ENCODE measurements around the gene RBBP8. TPM values are rescaled to one million over a fixed set of nuclear protein-coding genes. Genes with fewer than 3 reads are reported as not detected.
A peak's percentile ranks its signal among the peaks of the same experiment; 100 is the strongest.

The RBBP8 gene
- total and polyA plus RNA-seq, 10 of the 15 experiments (the other 5 are each of a cell fraction or from before 2014, with no cell fraction given), result 46.2 to 82.3 (median 68.7) TPM

GRCh38 chr18:23068570-23069310 lies 135.6 kb downstream of the RBBP8 start (continued):
- TF ChIP-seq RUNX3 (IDR thresholded peaks at IDR 0.05; ENCODE audit: low read length) (no peak), SUPT20H (IDR thresholded peaks at IDR 0.05; ENCODE audit: borderline replicate concordance, control insufficient read depth, low read depth, low read length) (no peak), RBBP5 (conservative IDR thresholded peaks at IDR 0.05) (no peak), SUZ12 (IDR thresholded peaks at IDR 0.05; ENCODE audit: unreplicated experiment) (no peak), BRCA1 (IDR thresholded peaks at IDR 0.05; ENCODE audit: low read depth, low read length) (no peak), CHD1 (IDR thresholded peaks at IDR 0.05; ENCODE audit: low read depth, low read length) (no peak), IRF4 (IDR thresholded peaks at IDR 0.05; ENCODE audit: low read depth, low read length) (no peak), TCF3 (IDR thresholded peaks at IDR 0.05; ENCODE audit: borderline replicate concordance, insufficient read depth, low read depth, low read length) (no peak)

- H3K4me1 ChIP-seq (ENCODE audit: control insufficient read depth, insufficient read depth, low read length), result peaks cover 13% of the 10 kb centered on the region
- H4K20me1 ChIP-seq (ENCODE audit: control insufficient read depth, insufficient read depth), result no peaks in the 10 kb centered on the region
- 91% methylated on average over 10 of the region's 10 CpGs for WGBS (ENCODE audit: insufficient coverage, insufficient replicate concordance, low lambda C conversion rate, missing lambda C conversion rate)
- ATAC-seq (no peak), DNase-seq (ENCODE audit: low read depth, low spot score) (no peak), FAIRE-seq (no peak)
- no peaks in the 10 kb centered on the region for H3K27me3 ChIP-seq (replicated peaks in 1 of 2; ENCODE audit: control insufficient read depth in 2 of 2, insufficient read depth in 2 of 2, low read length in 1 of 2)
- intact Hi-C loops (cut with micrococcal nuclease; ENCODE audit: unreplicated experiment), result no loop called here
- H3K27ac ChIP-seq (ENCODE audit: control insufficient read depth, insufficient read depth), result no peak overlapping the region
- H3K9me3 ChIP-seq (replicated peaks; ENCODE audit: control insufficient read depth, insufficient read depth, low read length), result no peaks in the 10 kb centered on the region
- TF ChIP-seq ZNF207 (IDR thresholded peaks at IDR 0.05; ENCODE audit: borderline replicate concordance) (no peak), SUPT20H (IDR thresholded peaks at IDR 0.05; ENCODE audit: borderline replicate concordance, control insufficient read depth, low read depth, low read length) (no peak), CBFB (IDR thresholded peaks at IDR 0.05; ENCODE audit: low read depth) (no peak), NRF1 (conservative IDR thresholded peaks at IDR 0.05; ENCODE audit: low read depth, low read length) (no peak), TBL1XR1 (IDR thresholded peaks at IDR 0.05; ENCODE audit: low read depth, low read length) (no peak), CHD1 (IDR thresholded peaks at IDR 0.05; ENCODE audit: low read depth, low read length) (no peak)
- no peaks in the 10 kb centered on the region for H3K79me2 ChIP-seq (ENCODE audit: control insufficient read depth, insufficient read depth, low read length)
- BruUV-seq (replicated peaks), result no TSS peak
- no peaks in the 10 kb centered on the region for H3K36me3 ChIP-seq (ENCODE audit: control insufficient read depth in 2 of 2, insufficient read depth in 2 of 2, low read length in 1 of 2)
- POLR2A ChIA-PET, result interaction anchor here (0.6 kb wide), 1 partner anchor 41 kb away, joined by 6 read pairs; no protein-coding TSS in a partner anchor
- no peak overlapping the region for H3K4me3 ChIP-seq
- in situ Hi-C loops (cut with MboI), result no loop called here
- CTCF ChIA-PET, result no interaction called here
- SMC1A ChIA-PET (ENCODE audit: uncharacterized antibody, unreplicated experiment), result interaction anchor here (1.6 to 1.8 kb wide), 3 partner anchors 22 to 343 kb away, joined by 3 to 5 read pairs (median 5); no protein-coding TSS in a partner anchor
- H3K9ac ChIP-seq (ENCODE audit: control insufficient read depth, insufficient read depth, low read length), result no peak overlapping the region
- H3K4me2 ChIP-seq (ENCODE audit: control insufficient read depth, insufficient read depth), result no peak overlapping the region
- 0 out of 2 replicates have a peak overlapping the region, but pooled peaks have one; percentile 1 for H2AFZ ChIP-seq (ENCODE audit: control insufficient read depth, low read depth, low read length)
- RAD21 ChIA-PET (ENCODE audit: unreplicated experiment), result no interaction called here
Observed at GRCh38 chr18:23069481-23069880, 136.4 kb downstream of the RBBP8 start.
